HL-60 (cell line): ENCODE results near the gene CACNA2D1.

ENCODE experiments used
- DNase-seq, 2 experiments: peaks; one replicate each; pipeline ENCODE4 v3.0.0-alpha.2; 2010 to 2020; ENCODE audit warnings: low read depth in 1 of 2, low spot score in 1 of 2
- H3K27ac ChIP-seq: fragments of 250-450 bp; sonication (Bioruptor Pico); replicated peaks from 2 replicates; pipeline ENCODE4 v1.5.1; 2020; ENCODE audit warnings: mild to moderate bottlenecking, moderate library complexity
- H3K27me3 ChIP-seq: fragments of 250-450 bp; sonication (Bioruptor Pico); 2 replicates; pipeline ENCODE4 v1.5.1; 2021; ENCODE audit warnings: mild to moderate bottlenecking, moderate library complexity; ENCODE audit not compliant: insufficient read depth, poor library complexity, severe bottlenecking
- H3K4me3 ChIP-seq: replicated peaks from 2 replicates; pipeline ENCODE4 v1.5.1; 2011; ENCODE audit warnings: mild to moderate bottlenecking, control low read depth, low read length; ENCODE audit not compliant: insufficient read depth
- GABPA ChIP-seq: IDR thresholded peaks from 2 replicates; pipeline ENCODE4 v1.6.1; 2012; ENCODE audit warnings: low read depth
- POLR2AphosphoS5 ChIP-seq: IDR thresholded peaks from 2 replicates; pipeline ENCODE4 v1.6.1; 2012; ENCODE audit warnings: low read depth
- SPI1 ChIP-seq: IDR thresholded peaks from 2 replicates; pipeline ENCODE4 v1.6.1; 2012; ENCODE audit warnings: low read depth, mild to moderate bottlenecking, borderline replicate concordance
- TF ChIP-seq, protein P1 (sequence below): IDR thresholded peaks from one replicate; pipeline ENCODE4 v1.5.1; 2011; ENCODE audit warnings: low read length, control low read depth, inconsistent platforms; ENCODE audit not compliant: insufficient read depth
- TF ChIP-seq, protein P2 (sequence below): IDR thresholded peaks from 2 replicates; pipeline ENCODE4 v1.6.1; 2012; ENCODE audit warnings: low read depth; ENCODE audit not compliant: insufficient replicate concordance

CACNA2D1 gene

DNA sequence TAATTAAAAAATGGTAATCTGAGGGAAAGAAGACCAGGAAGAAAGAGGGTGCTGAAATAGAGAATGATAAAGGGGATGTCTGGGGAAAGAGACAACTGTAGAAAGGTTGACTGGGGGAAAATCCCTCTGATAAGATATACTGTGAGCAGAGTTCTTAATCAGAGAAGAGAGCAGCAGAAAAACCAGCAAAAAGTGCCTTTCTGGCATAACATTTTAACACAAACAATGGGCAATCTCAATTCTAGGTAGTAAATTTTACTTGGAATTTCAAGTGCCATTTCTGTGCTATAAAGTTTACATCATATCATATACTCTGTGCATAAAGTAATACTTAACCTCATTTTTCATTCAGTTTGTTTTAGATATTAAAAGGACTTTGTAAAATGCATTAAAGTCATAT lies 421.9 kb downstream of the CACNA2D1 start:
- H3K27ac ChIP-seq = no peak overlapping the region
- H3K27me3 ChIP-seq = no peaks in the 10 kb centered on the region
- no peak for DNase-seq
- H3K4me3 ChIP-seq = no peak overlapping the region
- TF ChIP-seq SPI1 (no peak), GABPA (no peak), POLR2AphosphoS5 (no peak)
- TF ChIP-seq, protein P1, sequence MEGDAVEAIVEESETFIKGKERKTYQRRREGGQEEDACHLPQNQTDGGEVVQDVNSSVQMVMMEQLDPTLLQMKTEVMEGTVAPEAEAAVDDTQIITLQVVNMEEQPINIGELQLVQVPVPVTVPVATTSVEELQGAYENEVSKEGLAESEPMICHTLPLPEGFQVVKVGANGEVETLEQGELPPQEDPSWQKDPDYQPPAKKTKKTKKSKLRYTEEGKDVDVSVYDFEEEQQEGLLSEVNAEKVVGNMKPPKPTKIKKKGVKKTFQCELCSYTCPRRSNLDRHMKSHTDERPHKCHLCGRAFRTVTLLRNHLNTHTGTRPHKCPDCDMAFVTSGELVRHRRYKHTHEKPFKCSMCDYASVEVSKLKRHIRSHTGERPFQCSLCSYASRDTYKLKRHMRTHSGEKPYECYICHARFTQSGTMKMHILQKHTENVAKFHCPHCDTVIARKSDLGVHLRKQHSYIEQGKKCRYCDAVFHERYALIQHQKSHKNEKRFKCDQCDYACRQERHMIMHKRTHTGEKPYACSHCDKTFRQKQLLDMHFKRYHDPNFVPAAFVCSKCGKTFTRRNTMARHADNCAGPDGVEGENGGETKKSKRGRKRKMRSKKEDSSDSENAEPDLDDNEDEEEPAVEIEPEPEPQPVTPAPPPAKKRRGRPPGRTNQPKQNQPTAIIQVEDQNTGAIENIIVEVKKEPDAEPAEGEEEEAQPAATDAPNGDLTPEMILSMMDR = no peak
- TF ChIP-seq, protein P2, sequence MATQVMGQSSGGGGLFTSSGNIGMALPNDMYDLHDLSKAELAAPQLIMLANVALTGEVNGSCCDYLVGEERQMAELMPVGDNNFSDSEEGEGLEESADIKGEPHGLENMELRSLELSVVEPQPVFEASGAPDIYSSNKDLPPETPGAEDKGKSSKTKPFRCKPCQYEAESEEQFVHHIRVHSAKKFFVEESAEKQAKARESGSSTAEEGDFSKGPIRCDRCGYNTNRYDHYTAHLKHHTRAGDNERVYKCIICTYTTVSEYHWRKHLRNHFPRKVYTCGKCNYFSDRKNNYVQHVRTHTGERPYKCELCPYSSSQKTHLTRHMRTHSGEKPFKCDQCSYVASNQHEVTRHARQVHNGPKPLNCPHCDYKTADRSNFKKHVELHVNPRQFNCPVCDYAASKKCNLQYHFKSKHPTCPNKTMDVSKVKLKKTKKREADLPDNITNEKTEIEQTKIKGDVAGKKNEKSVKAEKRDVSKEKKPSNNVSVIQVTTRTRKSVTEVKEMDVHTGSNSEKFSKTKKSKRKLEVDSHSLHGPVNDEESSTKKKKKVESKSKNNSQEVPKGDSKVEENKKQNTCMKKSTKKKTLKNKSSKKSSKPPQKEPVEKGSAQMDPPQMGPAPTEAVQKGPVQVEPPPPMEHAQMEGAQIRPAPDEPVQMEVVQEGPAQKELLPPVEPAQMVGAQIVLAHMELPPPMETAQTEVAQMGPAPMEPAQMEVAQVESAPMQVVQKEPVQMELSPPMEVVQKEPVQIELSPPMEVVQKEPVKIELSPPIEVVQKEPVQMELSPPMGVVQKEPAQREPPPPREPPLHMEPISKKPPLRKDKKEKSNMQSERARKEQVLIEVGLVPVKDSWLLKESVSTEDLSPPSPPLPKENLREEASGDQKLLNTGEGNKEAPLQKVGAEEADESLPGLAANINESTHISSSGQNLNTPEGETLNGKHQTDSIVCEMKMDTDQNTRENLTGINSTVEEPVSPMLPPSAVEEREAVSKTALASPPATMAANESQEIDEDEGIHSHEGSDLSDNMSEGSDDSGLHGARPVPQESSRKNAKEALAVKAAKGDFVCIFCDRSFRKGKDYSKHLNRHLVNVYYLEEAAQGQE = no peak

DNA sequence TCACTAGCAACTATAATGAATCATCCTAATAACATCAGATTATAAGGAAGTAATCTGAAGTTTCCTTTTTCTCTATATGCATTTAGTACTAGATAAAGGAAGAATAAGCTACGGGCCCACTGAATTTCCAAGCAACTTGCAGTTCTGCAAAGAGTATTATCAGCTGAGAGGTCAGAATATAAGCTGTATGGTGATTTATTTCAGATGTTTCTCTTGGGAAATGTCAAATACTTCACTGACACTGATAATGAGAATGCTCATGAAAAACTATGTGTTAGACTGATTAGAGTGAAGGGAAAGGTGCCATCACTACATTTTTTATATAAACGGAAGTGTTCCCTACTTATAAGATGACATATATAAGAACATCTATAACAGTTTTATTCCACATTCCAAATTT lies 422.5 kb downstream of the CACNA2D1 start:
- no peak overlapping the region for H3K4me3 ChIP-seq
- no peak for DNase-seq

DNA sequence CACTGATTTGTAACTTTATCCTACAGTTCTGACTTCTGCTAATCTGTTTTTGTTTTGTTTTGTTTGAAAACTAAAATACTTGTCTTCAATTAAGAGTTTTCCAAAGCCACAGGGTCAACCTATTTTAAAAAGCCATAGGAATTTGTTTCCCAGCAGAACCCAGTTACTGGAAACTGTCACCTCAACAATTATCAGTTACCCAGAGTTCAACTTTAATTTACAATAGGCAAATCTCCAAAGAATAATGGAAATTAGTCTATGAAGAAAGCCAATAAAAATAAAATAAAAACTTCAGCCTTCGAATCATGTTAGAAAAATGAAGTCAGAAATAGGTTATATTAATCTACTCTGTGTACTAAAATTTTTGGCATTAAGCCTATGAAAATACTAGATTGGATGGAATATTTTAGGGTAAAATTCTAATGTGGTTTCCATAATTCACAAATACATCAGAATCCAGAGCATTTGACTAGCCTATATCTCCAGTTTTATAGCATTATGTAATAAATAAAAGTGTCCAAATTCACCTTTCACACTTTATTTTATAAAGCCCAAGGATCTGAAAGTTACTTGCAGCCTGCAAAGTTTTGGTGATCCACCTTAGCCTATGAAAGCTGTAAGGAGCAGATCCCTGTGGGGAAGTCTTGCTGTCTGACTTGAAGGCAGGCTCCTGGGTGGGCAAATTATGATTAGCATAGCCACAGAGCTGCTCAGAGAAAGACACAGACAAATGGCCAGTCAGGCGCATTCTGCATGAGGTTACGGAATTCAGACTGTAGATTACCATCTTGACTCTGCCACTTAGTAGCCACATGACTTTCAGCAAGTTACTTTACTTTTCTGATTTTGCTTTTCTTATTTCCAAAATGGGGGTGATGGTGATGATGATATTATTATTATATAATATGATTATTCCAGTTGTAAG lies 423.8 kb downstream of the CACNA2D1 start:
- no peaks in the 10 kb centered on the region for H3K27me3 ChIP-seq
- DNase-seq = no peak
- no peak overlapping the region for H3K27ac ChIP-seq
- H3K4me3 ChIP-seq = no peak overlapping the region
- TF ChIP-seq GABPA (no peak), POLR2AphosphoS5 (no peak), SPI1 (no peak)
- TF ChIP-seq, protein P2 = no peak

More for the DNA sequence above, 422.5 kb downstream of the CACNA2D1 start:
- TF ChIP-seq, protein P1 = no peak
- TF ChIP-seq SPI1 = no peak
- TF ChIP-seq GABPA = no peak
- TF ChIP-seq POLR2AphosphoS5 = no peak
- TF ChIP-seq, protein P2 = no peak
- Histone ChIP-seq H3K27ac (no peak overlapping the region), H3K27me3 (no peaks in the 10 kb centered on the region)
